Neural cell (in vitro differentiated cells): ENCODE data around the gene MRM1. TPM values are rescaled to one million over a fixed set of nuclear protein-coding genes. Genes with fewer than 3 reads are reported as not detected.

Experiments
- H2AFZ ChIP-seq: fragments of 200-600, 300-800 bp; sonication (generic), shearing (Covaris generic); 2 replicates; pipeline ENCODE4 v1.6.0; 2014; ENCODE audit warnings: low read depth, mild to moderate bottlenecking, antibody characterized with exemption, low read length, moderate library complexity
- H3F3A ChIP-seq: fragments of 200-600 bp; shearing (Covaris generic); 2 replicates; pipeline ENCODE4 v1.6.1; 2016; ENCODE audit warnings: mild to moderate bottlenecking, moderate library complexity, mixed read lengths, antibody characterized with exemption, low read length; ENCODE audit not compliant: insufficient read depth, poor library complexity, severe bottlenecking
- H3K27ac ChIP-seq: fragments of 200-600, 300-800 bp; sonication (generic), shearing (Covaris generic); 2 replicates; pipeline ENCODE4 v1.5.1; 2014; ENCODE audit warnings: mild to moderate bottlenecking, low read length, moderate library complexity
- H3K27me3 ChIP-seq: fragments of 300-800, 200-600 bp; sonication (generic), shearing (Covaris generic); 2 replicates; pipeline ENCODE4 v1.6.0; 2014; ENCODE audit warnings: mild to moderate bottlenecking, low read depth, low read length, moderate library complexity; ENCODE audit not compliant: insufficient read depth
- H3K36me3 ChIP-seq: fragments of 300-800, 200-600 bp; sonication (generic), shearing (Covaris generic); 2 replicates; pipeline ENCODE4 v1.5.1; 2014; ENCODE audit warnings: mild to moderate bottlenecking, antibody characterized with exemption, low read length, moderate library complexity; ENCODE audit not compliant: insufficient read depth
- H3K4me2 ChIP-seq: fragments of 300-800, 200-600 bp; sonication (generic), shearing (Covaris generic); 2 replicates; pipeline ENCODE4 v1.6.0; 2014; ENCODE audit warnings: mild to moderate bottlenecking, low read length
- H3K4me3 ChIP-seq: fragments of 300-800, 200-600 bp; sonication (generic), shearing (Covaris generic); 2 replicates; pipeline ENCODE4 v1.5.1; 2014; ENCODE audit warnings: mild to moderate bottlenecking, low read length, moderate library complexity
- H3K79me2 ChIP-seq: fragments of 200-600 bp; shearing (Covaris generic); replicated peaks from 2 replicates; pipeline ENCODE4 v1.6.0; 2014; ENCODE audit warnings: mild to moderate bottlenecking, low read length, moderate library complexity; ENCODE audit not compliant: insufficient read depth
- H3K9ac ChIP-seq: fragments of 300-800, 200-600 bp; sonication (generic), shearing (Covaris generic); 2 replicates; pipeline ENCODE4 v1.6.1; 2016; ENCODE audit warnings: mild to moderate bottlenecking, low read length, mixed read lengths
- H3K9me2 ChIP-seq: fragments of 200-600 bp; shearing (Covaris generic); 2 replicates; pipeline ENCODE4 v1.6.1; 2016; ENCODE audit warnings: mild to moderate bottlenecking, low read length, mixed read lengths; ENCODE audit not compliant: insufficient read depth
- H3K9me3 ChIP-seq: fragments of 200-600, 300-800 bp; sonication (generic), shearing (Covaris generic); 2 replicates; pipeline ENCODE4 v1.6.1; 2016; ENCODE audit warnings: mild to moderate bottlenecking, mixed run types, low read length, moderate library complexity, mixed read lengths
- H4K20me1 ChIP-seq: fragments of 200-600 bp; shearing (Covaris generic); 2 replicates; pipeline ENCODE4 v1.6.1; 2016; ENCODE audit warnings: mild to moderate bottlenecking, mixed run types; ENCODE audit not compliant: insufficient read depth
- EP300 ChIP-seq: fragments of 450-650 bp; conservative IDR thresholded peaks from 2 replicates; pipeline ENCODE4 v1.6.1; 2014; ENCODE audit warnings: antibody characterized with exemption, mild to moderate bottlenecking, moderate library complexity; ENCODE audit not compliant: poor library complexity, severe bottlenecking
- EZH2 ChIP-seq: fragments of 200-600, 300-800 bp; shearing (Covaris generic), sonication (generic); IDR thresholded peaks from 2 replicates; pipeline ENCODE4 v1.6.1; 2014; ENCODE audit warnings: antibody characterized with exemption, low read length, borderline replicate concordance, mild to moderate bottlenecking; ENCODE audit not compliant: insufficient read depth, poor library complexity, severe bottlenecking
- MXI1 ChIP-seq: fragments of 450-650 bp; conservative IDR thresholded peaks from 2 replicates; pipeline ENCODE4 v1.6.1; 2014; ENCODE audit warnings: antibody characterized with exemption, mild to moderate bottlenecking; ENCODE audit not compliant: poor library complexity, severe bottlenecking
- POLR2AphosphoS5 ChIP-seq: IDR thresholded peaks from 2 replicates; pipeline ENCODE4 v1.6.1; 2012
- RAD21 ChIP-seq: fragments of 450-650 bp; conservative IDR thresholded peaks from 2 replicates; pipeline ENCODE4 v1.6.1; 2014; ENCODE audit warnings: antibody characterized with exemption, mild to moderate bottlenecking, moderate library complexity
- REST ChIP-seq: IDR thresholded peaks from 2 replicates; pipeline ENCODE4 v1.6.1; 2012; ENCODE audit warnings: borderline replicate concordance
- SMC3 ChIP-seq: fragments of 450-650 bp; conservative IDR thresholded peaks from 2 replicates; pipeline ENCODE4 v1.6.1; 2014; ENCODE audit warnings: antibody characterized with exemption, mild to moderate bottlenecking, moderate library complexity; ENCODE audit not compliant: poor library complexity
- TAF1 ChIP-seq: IDR thresholded peaks from 2 replicates; pipeline ENCODE4 v1.6.1; 2012; ENCODE audit warnings: low read depth
- polyA plus RNA-seq: library from polyadenylated mRNA; depleted of rRNA; stranded (reverse); fragments of >200 nt; gene quantifications from 2 replicates; pipeline ENCODE4 v1.2.3, GENCODE V29; 2014
- TF ChIP-seq, protein P1 (sequence below): fragments of 450-650 bp; IDR thresholded peaks from 2 replicates; pipeline ENCODE4 v1.5.1; 2014; ENCODE audit warnings: antibody characterized with exemption, mild to moderate bottlenecking, moderate library complexity; ENCODE audit not compliant: poor library complexity, severe bottlenecking

MRM1 gene
- polyA plus RNA-seq, 1 donor from 2014 or later = 1.8 TPM

DNA sequence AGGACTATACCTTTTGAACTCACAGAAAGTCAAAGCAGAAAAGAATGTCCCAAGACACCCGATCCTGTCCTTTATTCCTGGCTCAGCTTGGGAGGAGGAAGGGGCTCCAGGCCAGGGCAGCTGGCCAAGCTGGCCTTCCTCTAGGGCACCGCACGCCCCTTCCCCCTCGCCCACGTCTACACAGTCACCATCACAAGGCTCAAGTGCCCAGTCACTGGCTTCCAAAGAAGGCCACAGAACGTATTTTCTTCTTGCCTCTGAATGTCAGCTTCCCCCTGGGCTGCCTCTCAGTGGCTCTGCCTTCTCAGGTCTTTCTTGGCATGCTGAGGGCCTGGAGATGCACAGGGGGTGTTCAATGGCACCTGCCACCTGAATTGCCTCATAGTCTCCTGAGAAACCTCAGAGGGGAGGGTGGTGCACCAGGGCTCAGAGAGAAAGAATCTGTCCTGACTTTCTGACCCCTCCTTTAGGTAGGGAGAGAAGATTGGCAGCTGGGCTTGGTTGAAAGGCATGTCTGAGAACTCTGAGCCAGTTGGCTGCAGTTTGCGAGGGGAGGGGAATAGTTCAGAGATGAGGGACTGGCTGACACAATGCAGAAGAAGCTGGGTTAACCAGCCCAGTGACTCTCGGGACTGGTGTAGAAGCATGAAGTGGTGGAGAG is 7.6 kb upstream of the MRM1 start:
- H3K36me3 ChIP-seq = no peaks in the 10 kb centered on the region
- no peak overlapping the region for H3K9ac ChIP-seq
- H3F3A ChIP-seq = no peaks in the 10 kb centered on the region
- no peaks in the 10 kb centered on the region for H3K9me3 ChIP-seq
- H3K4me2 ChIP-seq = no peak overlapping the region
- no peak for TF ChIP-seq MXI1
- no peak for TF ChIP-seq SMC3
- H3K9me2 ChIP-seq = no peaks in the 10 kb centered on the region
- H2AFZ ChIP-seq = no peak overlapping the region
- no peak overlapping the region for H3K27ac ChIP-seq
- no peaks in the 10 kb centered on the region for H3K27me3 ChIP-seq
- peak overlapping the region; percentile 82 for H3K4me3 ChIP-seq
- no peaks in the 10 kb centered on the region for H4K20me1 ChIP-seq
- H3K79me2 ChIP-seq = no peaks in the 10 kb centered on the region

DNA sequence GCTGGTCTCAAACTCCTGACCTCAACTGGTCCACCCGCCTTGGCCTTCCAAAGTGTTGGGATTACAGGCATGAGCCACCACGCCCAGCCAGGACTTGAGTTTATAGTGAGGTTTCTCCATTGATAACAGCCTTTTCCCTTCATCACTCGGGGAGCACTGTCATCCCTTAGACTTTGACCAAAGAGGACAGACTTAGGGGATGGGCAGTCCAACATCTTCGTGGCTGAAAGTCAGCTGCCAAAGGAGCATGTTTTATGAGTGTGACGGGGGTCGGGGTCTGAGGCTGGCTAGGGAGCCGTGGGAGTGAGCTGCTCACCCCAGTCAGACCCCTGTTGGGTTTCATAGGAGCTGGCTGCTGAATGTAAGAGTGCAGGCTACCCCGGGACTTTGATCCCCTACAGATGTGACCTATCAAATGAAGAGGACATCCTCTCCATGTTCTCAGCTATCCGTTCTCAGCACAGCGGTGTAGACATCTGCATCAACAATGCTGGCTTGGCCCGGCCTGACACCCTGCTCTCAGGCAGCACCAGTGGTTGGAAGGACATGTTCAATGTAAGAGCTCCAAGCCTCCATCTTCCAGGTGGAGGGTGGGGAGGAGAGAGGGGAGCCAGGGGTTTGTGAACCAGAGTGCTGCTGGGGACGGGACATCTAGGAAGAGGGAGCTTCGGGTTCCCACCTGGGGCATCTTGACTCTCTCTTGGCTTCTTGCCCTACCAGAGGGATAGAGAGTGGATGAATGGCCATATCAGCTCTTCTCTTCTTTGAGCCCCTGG is 6.6 kb upstream of the MRM1 start:
- H3K9me3 ChIP-seq = no peaks in the 10 kb centered on the region
- H2AFZ ChIP-seq = no peak overlapping the region
- no peaks in the 10 kb centered on the region for H3F3A ChIP-seq
- H3K9me2 ChIP-seq = no peaks in the 10 kb centered on the region
- no peaks in the 10 kb centered on the region for H3K27me3 ChIP-seq
- H3K27ac ChIP-seq = no peak overlapping the region
- H3K36me3 ChIP-seq = no peaks in the 10 kb centered on the region
- H3K9ac ChIP-seq = no peak overlapping the region
- H3K79me2 ChIP-seq = no peaks in the 10 kb centered on the region
- no peak overlapping the region for H3K4me2 ChIP-seq
- TF ChIP-seq MXI1 (no peak), POLR2AphosphoS5 (no peak), SMC3 (no peak), REST (no peak), RAD21 (no peak)
- no peak overlapping the region for H3K4me3 ChIP-seq
- H4K20me1 ChIP-seq = no peaks in the 10 kb centered on the region

DNA sequence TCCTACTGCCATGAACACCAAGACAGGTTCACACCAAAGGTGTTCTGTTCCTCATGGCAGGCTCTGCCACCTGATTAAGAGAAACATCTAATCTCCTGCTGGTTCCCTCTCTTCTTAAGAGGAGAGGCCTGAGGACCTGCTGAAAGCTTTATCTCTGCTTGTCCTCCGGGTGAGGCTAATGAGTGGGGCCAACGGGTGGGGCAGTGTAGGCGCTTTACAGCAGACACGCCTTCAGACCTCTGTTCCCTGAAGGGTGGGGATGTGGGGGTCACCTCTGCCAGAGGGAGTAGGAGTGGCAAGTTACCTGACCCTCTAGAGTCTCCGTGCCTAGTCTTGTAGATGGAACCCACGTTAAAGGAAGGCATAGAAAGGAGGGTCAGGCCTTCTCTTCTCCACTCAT is 4.2 kb upstream of the MRM1 start:
- H3K9me2 ChIP-seq = no peaks in the 10 kb centered on the region
- H3K27ac ChIP-seq = no peak overlapping the region
- no peaks in the 10 kb centered on the region for H4K20me1 ChIP-seq
- no peaks in the 10 kb centered on the region for H3F3A ChIP-seq
- no peaks in the 10 kb centered on the region for H3K36me3 ChIP-seq
- no peaks in the 10 kb centered on the region for H3K27me3 ChIP-seq
- TF ChIP-seq EZH2 (no peak), RAD21 (no peak), TAF1 (no peak), POLR2AphosphoS5 (no peak), MXI1 (no peak), EP300 (no peak), REST (no peak), SMC3 (no peak)
- TF ChIP-seq, protein P1, sequence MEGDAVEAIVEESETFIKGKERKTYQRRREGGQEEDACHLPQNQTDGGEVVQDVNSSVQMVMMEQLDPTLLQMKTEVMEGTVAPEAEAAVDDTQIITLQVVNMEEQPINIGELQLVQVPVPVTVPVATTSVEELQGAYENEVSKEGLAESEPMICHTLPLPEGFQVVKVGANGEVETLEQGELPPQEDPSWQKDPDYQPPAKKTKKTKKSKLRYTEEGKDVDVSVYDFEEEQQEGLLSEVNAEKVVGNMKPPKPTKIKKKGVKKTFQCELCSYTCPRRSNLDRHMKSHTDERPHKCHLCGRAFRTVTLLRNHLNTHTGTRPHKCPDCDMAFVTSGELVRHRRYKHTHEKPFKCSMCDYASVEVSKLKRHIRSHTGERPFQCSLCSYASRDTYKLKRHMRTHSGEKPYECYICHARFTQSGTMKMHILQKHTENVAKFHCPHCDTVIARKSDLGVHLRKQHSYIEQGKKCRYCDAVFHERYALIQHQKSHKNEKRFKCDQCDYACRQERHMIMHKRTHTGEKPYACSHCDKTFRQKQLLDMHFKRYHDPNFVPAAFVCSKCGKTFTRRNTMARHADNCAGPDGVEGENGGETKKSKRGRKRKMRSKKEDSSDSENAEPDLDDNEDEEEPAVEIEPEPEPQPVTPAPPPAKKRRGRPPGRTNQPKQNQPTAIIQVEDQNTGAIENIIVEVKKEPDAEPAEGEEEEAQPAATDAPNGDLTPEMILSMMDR = no peak
- no peaks in the 10 kb centered on the region for H3K9me3 ChIP-seq
- no peak overlapping the region for H3K4me3 ChIP-seq
- no peak overlapping the region for H3K4me2 ChIP-seq
- no peak overlapping the region for H2AFZ ChIP-seq
- no peak overlapping the region for H3K9ac ChIP-seq
- no peaks in the 10 kb centered on the region for H3K79me2 ChIP-seq
